AG04449 (cell line): ENCODE measurements around the gene PXDN.

Source experiments
- CTCF ChIA-PET: fragments of 350-600 bp; formaldehyde crosslinking; extraction: SDS; loops from one replicate; lab custom pipeline; 2021; ENCODE audit warnings: antibody characterized with exemption; lab: Yijun Ruan, JAX
- POLR2A ChIA-PET: fragments of 400-600, 350-600 bp; formaldehyde crosslinking; extraction: SDS; loops from one replicate; lab custom pipeline; 2020; ENCODE audit warnings: antibody characterized with exemption, inconsistent platforms; lab: Yijun Ruan, JAX
- DNase-seq: peaks from one replicate; pipeline ENCODE4 v3.0.0-alpha.2; 2010; ENCODE audit warnings: low read depth, low spot score
- H3K4me3 ChIP-seq: 2 replicates; pipeline ENCODE4 v1.5.1; 2011; ENCODE audit warnings: low read depth, mild to moderate bottlenecking, control low read depth, low read length
- CTCF ChIP-seq: IDR thresholded peaks from one replicate; pipeline ENCODE4 v1.5.1; 2011; ENCODE audit warnings: mild to moderate bottlenecking, moderate library complexity, low read length, control low read depth, inconsistent platforms; ENCODE audit not compliant: insufficient read depth; ENCODE audit errors: missing control alignments

PXDN gene

GRCh38 chr2:1791006-1791605 is 46.8 kb upstream of the PXDN start:
- POLR2A ChIA-PET = interaction anchor here (1.4 to 1.5 kb wide), 2 partner anchors 27 to 40 kb away, joined by 3 read pairs; no protein-coding TSS in a partner anchor
- CTCF ChIA-PET = interaction anchor here (0.7 to 4.1 kb wide), 6 partner anchors 13 to 240 kb away, joined by 3 to 17 read pairs (median 9); no protein-coding TSS in a partner anchor
- peak; percentile 46 for DNase-seq
- TF ChIP-seq CTCF = no peak
- H3K4me3 ChIP-seq = no peak overlapping the region

GRCh38 chr2:1790473-1790872 is 46.2 kb upstream of the PXDN start:
- POLR2A ChIA-PET = no interaction called here

GRCh38 chr2:1789610-1790009 is 45.3 kb upstream of the PXDN start:
- DNase-seq = no peak
- ChIA-PET CTCF (interaction anchor here (0.5 to 1.6 kb wide), 3 partner anchors 12 to 90 kb away, joined by 3 to 6 read pairs (median 4); no protein-coding TSS in a partner anchor), POLR2A (no interaction called here)
- H3K4me3 ChIP-seq = no peak overlapping the region
- no peak for TF ChIP-seq CTCF

More at GRCh38 chr2:1790473-1790872, 46.2 kb upstream of the PXDN start:
- no peak overlapping the region for H3K4me3 ChIP-seq
- DNase-seq = no peak
- CTCF ChIA-PET = interaction anchor here (1.1 to 4.1 kb wide), 4 partner anchors 12 to 240 kb away, joined by 6 to 17 read pairs (median 13); no protein-coding TSS in a partner anchor
- TF ChIP-seq CTCF = no peak

GRCh38 chr2:1788478-1788959 is 44.2 kb upstream of the PXDN start:
- DNase-seq = no peak
- POLR2A ChIA-PET = no interaction called here
- no peak overlapping the region for H3K4me3 ChIP-seq
- CTCF ChIA-PET = interaction anchor here (1.5 kb wide), 1 partner anchor 38 kb away, joined by 8 read pairs; no protein-coding TSS in a partner anchor
- no peak for TF ChIP-seq CTCF

- ChIA-PET CTCF (interaction anchor here (1.2 to 1.5 kb wide), 3 partner anchors 10 to 37 kb away, joined by 5 to 8 read pairs (median 6); no protein-coding TSS in a partner anchor), POLR2A (no interaction called here)
- no peak for DNase-seq
- TF ChIP-seq CTCF = no peak
- no peak overlapping the region for H3K4me3 ChIP-seq
Observed at GRCh38 chr2:1787755-1788477, 43.6 kb upstream of the PXDN start.
